Mucosa of stomach (tissue), 1 donor: ENCODE data around the gene ZNF438.
"Not testable (repeated sequence)": the region's sequence is repeated elsewhere in the genome, so short reads cannot be mapped to it uniquely, and the experiment has no call there.

ENCODE experiments used
- H3K27me3 ChIP-seq: one replicate; pipeline ENCODE4 v1.7.0; 2013; ENCODE audit warnings: mild to moderate bottlenecking, low read length; ENCODE audit not compliant: control insufficient read depth, insufficient read depth
- H3K36me3 ChIP-seq: one replicate; pipeline ENCODE4 v1.7.0; 2013; ENCODE audit warnings: low read length; ENCODE audit not compliant: control insufficient read depth, insufficient read depth
- H3K4me1 ChIP-seq: one replicate; pipeline ENCODE4 v1.7.0; 2013; ENCODE audit warnings: mild to moderate bottlenecking, low read length; ENCODE audit not compliant: control insufficient read depth, insufficient read depth
- H3K4me3 ChIP-seq: one replicate; pipeline ENCODE4 v1.7.0; 2013; ENCODE audit warnings: low read length
- H3K9ac ChIP-seq: one replicate; pipeline ENCODE4 v1.7.0; 2013; ENCODE audit warnings: mild to moderate bottlenecking, low read length, moderate library complexity
- H3K9me3 ChIP-seq: one replicate; pipeline ENCODE4 v1.7.0; 2013; ENCODE audit warnings: mild to moderate bottlenecking, low read length, moderate library complexity; ENCODE audit not compliant: control insufficient read depth
- donor health status: Pancreatic carcinoma.

The ZNF438 gene

DNA sequence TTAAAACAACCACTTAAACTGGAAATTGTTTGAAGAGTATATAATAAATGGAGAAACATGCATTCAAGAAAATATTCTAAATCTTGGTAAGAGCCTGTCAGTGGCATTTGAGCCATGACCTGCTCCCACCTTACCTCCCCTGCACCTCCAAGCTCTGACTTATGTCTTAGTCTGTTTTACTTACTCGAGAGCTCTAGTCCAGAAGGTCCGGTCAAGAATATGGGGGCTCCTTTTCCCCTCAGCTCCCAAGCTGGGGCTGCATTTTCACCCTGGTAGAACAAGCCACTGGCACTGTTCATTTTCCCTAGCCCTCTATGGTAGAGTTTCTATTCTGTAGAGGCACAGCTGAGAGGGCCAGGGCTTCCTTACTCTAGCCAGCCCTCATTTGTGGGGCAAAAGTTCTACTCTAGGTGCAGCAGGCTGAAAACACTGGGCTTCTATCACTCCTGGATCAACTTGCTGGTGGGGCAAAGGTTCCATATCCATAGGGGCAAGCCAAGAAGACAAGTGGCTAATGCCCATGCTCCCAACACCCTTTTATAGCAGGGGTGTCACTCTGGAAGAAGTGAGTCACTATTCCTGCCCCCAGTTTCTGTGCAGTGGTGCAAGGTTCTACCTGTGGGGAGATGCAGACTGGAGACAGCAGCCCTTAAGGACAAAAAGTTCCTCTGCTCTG, 40.6 kb downstream of the ZNF438 start:
- Histone ChIP-seq H3K9me3 (no peaks in the 10 kb centered on the region), H3K27me3 (no peaks in the 10 kb centered on the region), H3K4me1 (peaks cover 19% of the 10 kb centered on the region), H3K36me3 (no peaks in the 10 kb centered on the region), H3K9ac (no peak overlapping the region), H3K4me3 (no peak overlapping the region)

DNA sequence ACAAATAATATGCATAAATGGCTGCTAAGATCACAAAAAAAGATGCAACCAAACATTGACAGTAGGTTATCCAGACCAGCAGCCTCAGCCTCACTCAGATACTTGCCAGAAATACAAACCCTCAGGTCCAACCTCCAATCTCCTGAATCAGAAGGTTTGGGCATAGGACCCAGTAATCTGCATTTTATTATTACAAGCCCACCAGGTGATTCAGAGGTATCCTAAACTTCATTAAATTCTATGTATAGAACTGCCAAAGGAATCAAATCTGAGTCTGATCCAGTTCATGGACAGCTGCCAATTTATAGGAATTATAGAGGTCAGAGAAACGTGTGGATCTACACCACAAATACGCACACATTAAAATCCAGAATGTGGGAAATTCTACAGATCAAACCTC, 41.3 kb downstream of the ZNF438 start:
- no peak overlapping the region for H3K9ac ChIP-seq
- H3K4me3 ChIP-seq, result no peak overlapping the region
- H3K27me3 ChIP-seq, result no peaks in the 10 kb centered on the region
- H3K4me1 ChIP-seq, result peaks cover 26% of the 10 kb centered on the region
- H3K9me3 ChIP-seq, result no peaks in the 10 kb centered on the region
- no peaks in the 10 kb centered on the region for H3K36me3 ChIP-seq

GRCh38 chr10:30988831-30989435, 42.7 kb downstream of the ZNF438 start:
- H3K4me3 ChIP-seq, result no peak overlapping the region

DNA sequence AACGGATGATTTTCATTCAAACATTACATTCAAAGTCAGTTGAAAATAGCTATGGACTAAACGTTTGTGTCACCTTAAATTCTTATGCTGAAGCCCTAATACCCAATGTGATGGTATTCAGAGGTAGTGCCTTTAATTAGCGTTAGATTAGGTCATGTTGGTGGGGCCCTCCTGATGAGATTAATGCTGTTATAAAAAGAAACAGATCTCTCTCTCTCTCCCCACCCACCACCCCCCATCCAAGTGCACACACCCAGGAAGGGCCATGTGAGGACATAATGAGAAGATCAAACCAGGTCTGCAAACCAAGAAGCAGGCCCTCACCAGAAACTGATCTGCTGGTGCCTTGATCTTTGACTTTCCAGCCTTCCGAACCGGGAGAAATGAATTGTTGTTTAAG, 44.2 kb downstream of the ZNF438 start:
- Histone ChIP-seq H3K27me3 (no peaks in the 10 kb centered on the region), H3K9ac (no peak overlapping the region), H3K4me1 (peaks cover 30% of the 10 kb centered on the region), H3K9me3 (no peaks in the 10 kb centered on the region), H3K36me3 (no peaks in the 10 kb centered on the region), H3K4me3 (no peak overlapping the region)

More at GRCh38 chr10:30988831-30989435, 42.7 kb downstream of the ZNF438 start:
- Histone ChIP-seq H3K9me3 (no peaks in the 10 kb centered on the region), H3K36me3 (no peaks in the 10 kb centered on the region), H3K9ac (no peak overlapping the region), H3K27me3 (no peaks in the 10 kb centered on the region), H3K4me1 (peaks cover 30% of the 10 kb centered on the region)

DNA sequence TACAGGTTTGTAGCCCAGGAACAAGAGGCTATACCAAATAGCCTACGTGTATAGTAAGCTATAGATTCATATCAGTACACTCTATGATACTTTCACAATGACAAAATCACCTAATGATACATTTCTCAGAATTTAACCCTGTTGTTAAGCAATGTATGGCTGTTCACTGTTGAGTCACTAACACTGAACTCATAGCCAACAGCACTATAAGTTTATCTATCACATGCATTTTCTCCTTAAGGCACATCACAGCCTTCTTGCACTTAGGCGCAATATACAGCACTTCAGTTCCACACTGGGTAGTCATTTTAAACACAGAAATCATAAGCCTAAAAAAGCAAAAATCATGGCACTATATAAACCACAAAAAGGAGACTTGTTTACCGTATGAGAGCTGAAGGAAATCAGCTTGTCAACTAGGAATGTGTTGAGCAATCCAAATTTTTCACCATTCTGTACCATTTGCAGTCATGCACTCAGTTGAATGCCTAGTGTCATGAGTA, 45.6 kb downstream of the ZNF438 start:
- Histone ChIP-seq H3K4me1 (peaks cover 27% of the 10 kb centered on the region), H3K9ac (no peak overlapping the region), H3K27me3 (no peaks in the 10 kb centered on the region), H3K4me3 (no peak overlapping the region), H3K36me3 (no peaks in the 10 kb centered on the region), H3K9me3 (no peaks in the 10 kb centered on the region)

DNA sequence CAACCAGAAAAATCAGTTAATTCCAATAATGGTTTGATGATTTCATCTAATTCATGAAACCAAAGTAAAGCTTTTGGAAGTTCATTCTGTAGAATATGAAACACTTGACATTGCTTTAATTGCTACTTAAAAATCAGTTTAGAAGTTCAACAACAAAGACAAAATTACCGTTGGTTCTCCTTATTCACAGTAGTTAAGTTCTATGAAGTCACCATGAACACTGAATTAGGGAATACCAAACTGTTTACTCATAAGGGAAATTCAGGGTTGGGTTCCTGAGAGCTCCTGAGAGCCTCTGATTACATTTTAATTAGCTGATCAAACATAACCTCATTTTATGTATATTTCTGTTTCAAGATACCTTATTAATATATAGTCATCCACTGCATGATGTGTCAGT, 46.2 kb downstream of the ZNF438 start:
- H3K4me3 ChIP-seq, result no peak overlapping the region
- peaks cover 28% of the 10 kb centered on the region for H3K4me1 ChIP-seq
- no peaks in the 10 kb centered on the region for H3K27me3 ChIP-seq
- H3K36me3 ChIP-seq, result no peaks in the 10 kb centered on the region
- H3K9me3 ChIP-seq, result no peaks in the 10 kb centered on the region
- H3K9ac ChIP-seq, result no peak overlapping the region

- Histone ChIP-seq H3K4me3 (no peak overlapping the region), H3K27me3 (no peaks in the 10 kb centered on the region), H3K36me3 (no peaks in the 10 kb centered on the region), H3K9me3 (no peaks in the 10 kb centered on the region), H3K4me1 (peaks cover 28% of the 10 kb centered on the region), H3K9ac (no peak overlapping the region)
These were observed 46.9 kb downstream of the ZNF438 start for GRCh38 chr10:30984563-30985328.

- H3K9ac ChIP-seq, H3K27me3 ChIP-seq, H3K36me3 ChIP-seq, H3K4me3 ChIP-seq, H3K9me3 ChIP-seq: not testable (repeated sequence)
- H3K4me1 ChIP-seq, result peaks cover 23% of the 10 kb centered on the region
These were observed 48.5 kb downstream of the ZNF438 start for GRCh38 chr10:30983209-30983608.

DNA sequence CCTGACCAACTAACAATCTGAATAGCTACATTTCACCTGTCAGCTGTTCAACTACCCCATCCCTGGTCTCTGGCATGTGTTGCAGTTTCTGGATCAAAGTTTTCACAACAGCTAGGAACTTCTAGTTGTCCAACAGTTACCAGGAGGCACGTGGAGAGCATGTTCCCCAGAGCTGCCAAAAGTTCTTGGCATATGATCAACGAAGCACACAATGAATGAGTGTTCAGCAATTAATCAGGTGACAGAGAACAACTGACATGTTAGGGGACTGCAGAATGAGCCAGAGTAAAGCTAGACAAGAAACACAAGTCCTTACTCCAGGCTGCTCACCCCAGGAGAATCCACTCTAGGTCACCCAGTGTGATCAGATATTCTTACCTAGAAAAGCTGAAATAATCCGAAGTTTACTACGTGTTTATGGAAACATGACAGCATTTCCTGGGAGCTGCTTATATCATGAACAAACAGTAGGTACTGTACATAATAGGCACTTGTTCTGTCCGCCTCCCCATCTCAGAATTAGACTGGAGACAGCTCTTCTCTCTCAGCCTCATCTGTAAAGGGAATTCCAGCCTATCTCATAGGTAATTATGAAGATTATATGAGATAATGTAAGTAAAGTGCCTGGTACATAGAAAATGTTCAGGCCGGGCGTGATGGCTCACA, 50.6 kb downstream of the ZNF438 start:
- Histone ChIP-seq H3K4me1 (peaks cover 21% of the 10 kb centered on the region), H3K9ac (no peak overlapping the region), H3K4me3 (no peak overlapping the region)

GRCh38 chr10:30979956-30980355, 51.7 kb downstream of the ZNF438 start:
- H3K4me3 ChIP-seq, result no peak overlapping the region
- peaks cover 4% of the 10 kb centered on the region for H3K9me3 ChIP-seq
- H3K36me3 ChIP-seq, result no peaks in the 10 kb centered on the region
- no peak overlapping the region for H3K9ac ChIP-seq
- peaks cover 10% of the 10 kb centered on the region for H3K4me1 ChIP-seq
- H3K27me3 ChIP-seq, result no peaks in the 10 kb centered on the region

More for the DNA sequence above, 50.6 kb downstream of the ZNF438 start:
- Histone ChIP-seq H3K27me3 (no peaks in the 10 kb centered on the region), H3K36me3 (no peaks in the 10 kb centered on the region), H3K9me3 (peaks cover 4% of the 10 kb centered on the region)

- Histone ChIP-seq H3K4me1 (peaks cover 10% of the 10 kb centered on the region), H3K9me3 (peaks cover 4% of the 10 kb centered on the region), H3K36me3 (no peaks in the 10 kb centered on the region), H3K9ac (no peak overlapping the region), H3K27me3 (no peaks in the 10 kb centered on the region), H3K4me3 (no peak overlapping the region)
These were observed 52.8 kb downstream of the ZNF438 start for GRCh38 chr10:30978843-30979242.

- Histone ChIP-seq H3K27me3 (no peaks in the 10 kb centered on the region), H3K36me3 (no peaks in the 10 kb centered on the region), H3K9me3 (peaks cover 4% of the 10 kb centered on the region), H3K9ac (no peak overlapping the region), H3K4me3 (no peak overlapping the region), H3K4me1 (peaks cover 10% of the 10 kb centered on the region)
These were observed 54.3 kb downstream of the ZNF438 start for GRCh38 chr10:30977385-30977784.
